ENCODE measurements around the gene PLD4.
"Not testable (repeated sequence)": the region's sequence is repeated elsewhere in the genome, so short reads cannot be mapped to it uniquely, and the experiment has no call there.

The PLD4 gene

DNA sequence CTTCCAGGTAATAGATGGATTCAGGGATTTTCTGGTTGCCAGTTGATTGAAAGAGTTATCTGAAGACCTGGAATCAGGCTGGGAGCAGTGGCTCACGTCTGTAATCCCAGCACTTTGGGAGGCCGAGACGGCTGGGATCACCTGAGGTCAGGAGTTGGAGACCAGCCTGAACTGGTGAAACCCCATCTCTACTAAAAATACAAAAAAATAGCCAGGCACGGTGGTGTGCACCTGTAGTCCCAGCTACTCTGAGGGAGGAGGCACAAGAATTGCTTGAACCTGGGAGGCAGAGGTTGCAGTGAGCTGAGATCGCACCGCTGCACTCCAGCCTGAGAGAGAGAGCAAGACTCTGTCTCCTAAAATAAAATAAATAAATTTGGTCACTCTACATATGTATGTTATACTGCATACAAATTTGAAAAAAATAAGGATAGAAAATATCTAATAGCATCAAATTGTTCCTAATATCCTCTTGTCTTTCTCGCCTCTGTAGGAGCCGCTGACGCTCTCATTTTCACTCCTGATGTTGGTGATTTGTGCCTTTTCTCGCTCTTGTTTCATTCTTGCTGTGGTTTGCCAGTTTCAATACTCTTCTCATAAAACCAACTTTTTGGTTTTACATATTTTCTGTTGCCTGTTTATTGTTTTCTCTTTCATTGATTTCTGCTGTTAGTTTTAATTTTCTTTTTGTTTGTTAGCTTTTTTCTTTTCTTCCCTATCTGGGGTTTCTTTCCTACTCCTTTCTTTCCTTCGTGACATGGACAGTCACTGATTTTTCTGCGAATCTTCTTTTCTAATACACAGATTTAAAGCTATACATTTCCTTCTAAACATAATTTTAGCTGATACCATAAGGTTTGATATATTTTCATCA is 23.8 kb upstream of the PLD4 start:
- no peak for DNase-seq

DNA sequence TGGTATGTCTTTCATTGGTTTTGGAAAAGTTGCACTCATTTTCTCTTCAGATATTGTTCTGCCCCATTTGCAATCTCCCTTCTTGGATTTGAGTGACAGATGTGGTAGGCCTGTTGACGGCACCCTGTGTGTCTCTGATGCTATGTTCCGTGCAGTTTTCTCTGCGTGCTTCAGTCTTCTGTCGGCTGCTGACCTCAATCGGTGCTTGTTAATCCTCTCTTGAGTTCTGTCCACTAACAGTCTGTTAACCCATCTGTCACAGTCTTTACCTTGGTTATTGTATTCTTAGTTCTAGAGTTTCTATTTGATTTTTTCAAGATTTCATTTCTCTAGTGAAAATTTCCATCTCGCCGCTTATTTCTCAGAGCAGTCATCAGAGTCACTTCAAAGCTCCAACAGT is 20.7 kb upstream of the PLD4 start:
- DNase-seq: no peak

DNA sequence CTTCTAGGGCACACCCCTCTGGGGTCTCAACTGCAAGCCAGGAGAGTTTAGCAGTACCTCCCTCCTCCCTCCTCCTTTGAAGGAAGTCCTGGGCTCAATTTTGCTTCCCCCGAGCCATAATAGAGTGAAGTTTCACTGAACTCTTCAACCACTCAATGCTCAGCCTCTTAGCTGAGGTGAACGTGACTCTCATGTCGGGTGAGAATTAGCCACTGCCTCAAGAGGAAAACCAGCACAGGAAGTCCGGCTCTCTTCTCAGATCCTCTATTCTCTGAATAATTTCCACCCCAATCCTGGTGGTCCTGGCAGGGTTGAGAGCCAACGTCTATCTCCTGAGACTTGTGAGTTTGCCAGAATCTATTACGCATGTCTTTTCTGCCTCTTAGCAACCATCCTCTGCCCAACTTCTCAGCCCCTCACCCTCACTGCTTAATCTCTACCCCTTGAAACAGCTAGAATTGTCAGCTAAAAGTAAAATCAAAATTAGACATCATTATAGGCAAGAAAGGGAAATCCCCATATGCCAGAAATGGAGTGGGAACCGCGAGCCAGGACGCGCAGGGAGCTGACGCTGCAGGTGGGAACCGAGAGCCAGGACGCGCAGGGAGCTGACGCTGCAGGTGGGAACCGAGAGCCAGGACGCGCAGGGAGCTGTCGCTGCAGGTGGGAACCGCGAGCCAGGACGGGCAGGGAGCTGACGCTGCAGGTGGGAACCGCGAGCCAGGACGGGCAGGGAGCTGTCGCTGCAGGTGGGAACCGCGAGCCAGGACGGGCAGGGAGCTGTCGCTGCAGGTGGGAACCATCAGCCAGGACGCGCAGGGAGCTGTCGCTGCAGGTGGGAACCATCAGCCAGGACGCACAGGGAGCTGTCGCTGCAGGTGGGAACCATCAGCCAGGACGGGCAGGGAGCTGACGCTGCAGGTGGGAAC is 19.8 kb upstream of the PLD4 start:
- DNase-seq: not testable (repeated sequence)

DNA sequence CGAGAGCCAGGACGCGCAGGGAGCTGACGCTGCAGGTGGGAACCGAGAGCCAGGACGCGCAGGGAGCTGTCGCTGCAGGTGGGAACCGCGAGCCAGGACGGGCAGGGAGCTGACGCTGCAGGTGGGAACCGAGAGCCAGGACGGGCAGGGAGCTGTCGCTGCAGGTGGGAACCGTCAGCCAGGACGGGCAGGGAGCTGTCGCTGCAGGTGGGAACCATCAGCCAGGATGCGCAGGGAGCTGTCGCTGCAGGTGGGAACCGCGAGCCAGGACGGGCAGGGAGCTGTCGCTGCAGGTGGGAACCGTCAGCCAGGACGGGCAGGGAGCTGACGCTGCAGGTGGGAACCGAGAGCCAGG is 19.1 kb upstream of the PLD4 start:
- DNase-seq: not testable (repeated sequence)

DNA sequence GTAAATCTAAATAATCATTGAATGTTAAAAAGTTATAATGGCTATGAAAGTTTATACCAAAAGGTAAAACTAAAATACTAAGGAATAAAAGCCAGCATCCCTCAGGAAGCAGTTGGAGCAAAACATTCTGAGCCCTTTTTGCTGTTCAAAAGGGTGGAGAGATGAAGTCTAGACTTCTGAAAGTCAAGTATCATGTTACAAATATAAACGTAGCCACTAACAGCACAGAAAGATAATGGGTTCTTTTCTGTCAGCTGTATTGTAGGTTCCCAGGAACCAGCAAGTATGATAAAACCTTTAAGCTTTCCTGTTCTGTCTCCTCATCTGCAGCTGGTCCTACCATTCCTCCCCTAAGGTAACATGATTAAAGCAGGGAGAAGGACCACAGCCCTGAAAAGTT is 16.4 kb upstream of the PLD4 start:
- DNase-seq: no peak

DNA sequence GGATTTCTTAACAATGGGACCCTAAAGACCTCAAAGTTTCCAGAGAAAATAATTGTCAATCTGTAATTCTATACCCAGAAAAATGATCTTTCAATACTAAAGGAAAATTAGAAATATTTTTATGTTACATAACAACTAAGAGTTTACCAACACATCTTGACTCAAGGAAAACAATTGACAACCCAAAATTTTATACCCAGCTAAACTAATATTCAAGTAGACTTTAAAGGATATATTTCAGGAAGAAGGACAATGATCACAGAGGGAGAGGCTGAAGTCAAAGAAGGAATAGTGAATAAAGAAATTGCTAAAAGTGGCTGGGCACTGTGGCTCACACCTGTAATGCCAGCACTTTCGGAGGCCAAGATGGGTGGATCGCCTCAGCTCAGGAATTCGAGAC is 12.6 kb upstream of the PLD4 start:
- DNase-seq: no peak

DNA sequence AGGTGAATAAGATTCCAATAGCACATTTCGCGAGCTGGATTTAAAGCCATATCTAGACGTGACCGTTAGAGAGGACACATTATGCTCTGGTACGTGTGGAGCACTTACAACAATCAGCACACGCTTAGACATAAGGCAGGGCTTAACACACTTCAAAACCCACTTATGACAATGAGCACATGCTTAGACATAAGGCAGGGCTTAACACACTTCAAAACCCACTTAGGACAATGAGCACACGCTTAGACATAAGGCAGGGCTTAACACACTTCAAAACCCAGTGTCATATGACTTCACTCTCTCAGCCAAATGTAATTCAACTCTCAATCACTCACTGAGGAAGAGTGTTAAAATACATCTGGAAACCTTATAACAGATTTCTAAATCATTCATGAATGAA is 11.2 kb upstream of the PLD4 start:
- DNase-seq: no peak

DNA sequence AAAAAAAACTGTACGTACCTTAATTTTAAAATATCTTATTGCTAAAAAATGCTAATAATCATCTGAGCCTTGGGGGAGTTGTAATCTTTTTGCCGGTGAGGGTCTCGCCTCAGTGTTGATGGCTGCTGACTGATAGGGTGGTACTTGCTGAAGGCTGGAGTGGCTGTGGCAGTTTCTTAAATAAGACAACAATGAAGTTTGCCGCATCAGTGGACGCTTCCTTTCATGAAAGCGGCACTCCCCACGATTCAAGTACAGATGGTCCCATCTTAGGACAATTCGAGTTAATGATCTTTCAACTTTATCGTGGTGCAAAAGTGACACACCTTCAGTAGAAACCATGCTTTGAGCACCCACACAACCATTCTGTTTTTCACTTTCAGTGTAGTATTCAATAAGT is 7.6 kb upstream of the PLD4 start:
- no peak for DNase-seq

DNA sequence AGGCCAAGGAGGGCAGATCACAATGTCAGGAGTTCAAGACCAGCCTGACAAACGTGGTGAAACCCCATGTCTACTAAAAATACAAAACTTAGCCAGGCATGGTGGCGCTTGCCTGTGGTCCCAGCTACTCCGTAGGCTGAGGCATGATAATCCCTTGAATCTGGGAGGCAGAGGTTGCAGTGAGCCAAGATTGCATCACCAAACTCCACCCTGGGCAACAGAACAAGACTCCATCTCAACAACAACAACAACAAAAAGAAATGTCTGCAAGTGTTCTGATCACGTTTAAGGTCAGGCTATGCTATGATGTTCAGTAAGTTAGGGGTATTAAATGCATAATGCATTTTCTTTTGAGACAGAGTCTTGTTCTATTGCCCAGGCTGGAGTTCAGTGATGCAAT is 6.7 kb upstream of the PLD4 start:
- DNase-seq: no peak

DNA sequence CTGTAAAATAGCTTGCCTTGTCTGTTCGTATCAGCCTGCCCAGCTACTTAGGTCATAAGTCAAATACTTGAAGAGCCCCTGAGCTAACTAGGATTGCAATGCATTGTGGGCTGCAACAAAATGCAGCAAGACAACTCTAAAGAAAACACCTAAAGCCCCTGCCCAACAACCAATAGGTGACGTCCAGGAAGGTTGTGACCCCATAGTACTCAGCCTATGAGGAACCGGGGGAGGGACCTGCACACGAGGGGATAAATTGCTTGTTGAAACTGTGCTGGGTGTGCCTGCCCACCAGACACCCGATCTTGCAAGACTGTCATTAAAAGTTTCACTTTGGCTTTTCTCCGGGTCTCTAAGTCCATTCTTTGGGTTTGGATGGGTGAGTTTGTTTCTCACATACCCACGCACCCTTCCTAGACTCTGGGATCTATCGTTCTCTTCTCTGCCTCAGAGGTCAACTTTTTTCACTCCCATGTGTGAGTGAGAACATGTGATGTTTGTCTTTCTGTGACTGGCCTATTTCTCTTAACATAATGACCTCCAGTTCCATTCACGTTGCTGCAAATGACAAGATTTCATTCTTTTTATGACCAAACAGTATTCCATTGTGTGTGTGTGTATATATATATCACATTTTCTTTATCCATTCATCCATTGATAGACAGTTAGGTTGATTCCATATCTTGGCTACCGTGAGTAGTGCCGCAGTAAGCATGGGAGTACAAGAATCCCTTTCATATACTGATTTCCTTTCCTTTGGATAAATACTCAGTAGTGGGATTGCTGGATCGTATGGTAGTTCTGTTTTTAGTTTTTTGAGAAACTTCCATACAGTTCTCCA is 5.3 kb upstream of the PLD4 start:
- DNase-seq: not testable (repeated sequence)

DNA sequence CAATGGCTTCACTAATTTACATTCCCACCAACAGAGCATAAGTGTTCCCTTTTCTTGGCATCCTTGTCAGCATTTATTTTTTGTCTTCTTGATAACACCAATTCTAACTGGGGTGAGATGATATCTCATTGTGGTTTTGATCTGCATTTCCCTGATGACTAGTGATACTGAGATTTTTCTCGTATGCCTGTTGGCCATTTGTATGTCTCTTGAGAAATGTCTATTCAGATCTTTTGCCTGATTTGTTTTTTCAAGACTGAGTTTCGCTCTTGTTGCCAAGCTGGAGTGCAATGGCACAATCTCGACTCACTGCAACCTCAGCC is 4.7 kb upstream of the PLD4 start:
- no peak for DNase-seq

DNA sequence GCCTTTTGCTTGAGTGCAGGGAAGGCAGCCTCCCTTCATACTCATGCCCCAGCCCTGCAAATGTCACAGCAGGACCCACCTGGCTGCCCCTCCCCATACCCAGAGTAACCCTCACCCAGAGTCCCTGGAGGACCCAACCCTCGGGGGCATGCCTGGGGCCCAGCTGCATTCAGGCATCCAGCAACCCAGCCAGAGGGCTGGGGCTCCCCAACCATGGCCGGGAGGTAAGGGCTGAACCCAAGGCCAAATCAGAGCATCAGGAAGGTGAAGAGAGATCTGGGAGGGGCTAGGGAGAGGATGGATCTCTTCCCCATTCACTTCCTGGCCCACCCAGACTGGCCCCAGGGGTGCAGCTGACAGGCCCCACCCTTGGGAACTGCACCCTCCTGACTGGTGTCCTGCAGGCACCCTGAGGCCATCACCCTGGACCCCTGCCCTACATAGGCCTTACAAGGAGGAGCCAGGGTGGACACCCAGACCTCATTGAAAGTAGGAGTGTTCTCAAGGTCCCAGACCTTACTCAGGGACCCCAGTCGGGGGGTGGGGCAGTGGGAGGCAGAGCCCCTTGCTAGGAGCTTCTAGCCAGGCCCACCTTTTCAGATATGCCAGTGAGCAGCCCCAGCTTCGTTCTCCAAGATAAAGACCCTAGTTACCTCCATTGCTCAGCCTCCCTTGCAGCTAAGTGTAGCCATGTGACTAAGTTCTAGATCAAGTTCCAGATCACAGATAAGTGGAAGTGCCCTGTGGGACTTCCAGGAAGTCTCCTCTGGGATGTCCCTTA is 849 bp upstream of the PLD4 start:
- no peak for DNase-seq

DNA sequence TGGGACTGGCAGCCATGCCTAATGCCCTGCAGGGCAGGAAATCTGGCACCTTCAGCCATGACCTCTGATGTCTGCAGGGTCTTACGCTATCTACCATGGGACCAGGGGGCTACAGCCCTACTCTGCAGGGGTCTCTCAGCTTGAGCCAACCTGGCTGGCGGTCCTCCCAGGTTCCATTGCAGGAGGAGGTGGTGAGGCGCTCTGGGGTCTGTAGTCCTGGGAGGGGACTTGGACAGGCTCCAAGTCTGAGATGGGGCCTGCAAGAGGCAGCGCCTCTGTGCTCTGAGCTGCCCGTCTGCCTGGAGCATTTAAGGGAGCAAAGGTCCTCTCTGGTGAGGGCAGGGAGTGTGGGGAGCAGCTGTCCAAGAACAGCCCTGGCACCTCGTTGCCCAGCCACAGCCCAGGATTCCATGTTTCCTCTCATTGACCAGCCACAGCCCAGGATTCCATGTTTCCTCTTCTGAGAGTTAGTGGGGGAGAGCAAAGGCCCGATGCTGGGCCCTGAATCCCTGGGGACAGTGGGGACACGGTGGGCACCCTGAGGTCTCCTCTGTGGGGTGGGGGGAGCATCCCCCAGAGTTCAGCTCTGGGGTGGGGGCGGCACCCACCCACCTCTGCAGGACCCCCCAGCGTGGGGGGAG is 655 bp downstream of the PLD4 start:
- DNase-seq: no peak

DNA sequence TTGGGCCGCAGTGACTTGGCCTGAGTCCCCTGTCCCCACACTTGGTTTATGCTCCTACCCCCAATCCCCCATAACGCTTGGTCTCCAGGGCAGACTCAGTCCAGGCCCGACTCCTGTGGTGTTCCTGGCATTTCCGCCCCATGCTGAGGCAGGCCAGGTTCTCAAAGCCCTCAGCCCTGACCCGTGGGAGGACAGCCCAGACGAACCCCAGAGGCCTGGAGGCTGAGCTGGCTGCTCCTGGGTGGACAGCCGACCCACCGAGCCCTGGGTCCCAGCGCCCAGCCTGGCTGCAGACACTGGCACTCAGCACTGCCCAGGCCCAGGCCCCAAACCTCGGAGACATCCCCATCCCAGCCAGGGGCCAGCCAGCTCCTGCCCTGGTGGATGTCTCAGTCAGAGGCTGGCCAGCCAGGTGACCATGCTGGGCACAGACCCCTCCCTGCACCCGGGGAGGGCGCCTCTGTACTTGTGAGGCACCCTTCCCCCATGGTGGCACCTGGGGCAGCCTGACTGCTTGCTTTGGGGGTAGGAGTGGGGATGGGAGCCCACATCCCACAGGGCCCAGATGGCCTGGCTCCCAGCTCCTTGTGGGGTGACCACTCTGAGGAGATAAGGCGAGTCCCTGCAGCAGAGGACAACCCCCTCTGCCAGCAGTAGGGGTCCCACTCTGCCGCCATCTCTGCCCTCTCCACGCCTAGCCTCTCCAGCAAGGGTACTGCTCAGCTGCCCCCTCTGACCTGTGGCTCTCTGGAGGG is 1.4 kb downstream of the PLD4 start:
- no peak for DNase-seq

DNA sequence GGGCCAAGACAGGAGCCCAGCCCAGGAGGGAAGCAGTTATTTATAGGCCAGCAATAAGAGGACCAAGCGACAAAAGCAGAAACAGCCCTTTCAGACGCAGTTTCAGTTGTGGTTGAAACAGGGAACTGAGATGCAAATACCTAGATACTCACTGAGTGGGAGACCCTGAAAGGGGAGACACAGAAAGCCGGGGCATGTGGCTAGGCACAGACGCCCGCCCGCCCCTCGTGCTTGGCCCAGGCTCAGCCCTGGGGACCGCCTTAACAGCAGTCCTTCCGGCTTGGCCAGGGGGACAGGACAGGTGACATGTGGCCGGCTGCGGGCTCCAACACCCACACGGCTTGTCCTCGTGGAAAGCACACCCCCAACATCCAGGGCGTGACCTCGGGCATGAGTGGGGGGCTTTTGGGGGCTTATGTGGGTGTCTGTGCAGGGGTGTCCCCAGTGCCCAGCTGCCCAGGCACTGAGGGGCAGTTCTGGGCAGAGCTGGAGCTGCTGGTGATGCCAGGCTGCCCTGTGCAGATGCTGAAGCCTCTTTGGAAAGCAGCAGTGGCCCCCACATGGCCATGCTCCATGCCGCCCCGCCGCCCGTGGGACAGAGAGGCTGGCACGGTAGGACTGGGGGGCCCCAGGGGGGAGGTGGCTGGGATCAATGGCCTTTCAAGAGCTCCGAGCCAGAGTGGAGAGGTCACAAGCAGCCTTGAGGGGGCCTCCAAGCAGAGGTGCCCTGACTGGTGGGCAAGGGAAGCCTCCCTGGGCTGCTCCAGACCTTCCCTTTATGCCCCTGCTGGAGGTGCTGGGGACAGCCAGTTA is 2.1 kb downstream of the PLD4 start:
- DNase-seq: no peak

DNA sequence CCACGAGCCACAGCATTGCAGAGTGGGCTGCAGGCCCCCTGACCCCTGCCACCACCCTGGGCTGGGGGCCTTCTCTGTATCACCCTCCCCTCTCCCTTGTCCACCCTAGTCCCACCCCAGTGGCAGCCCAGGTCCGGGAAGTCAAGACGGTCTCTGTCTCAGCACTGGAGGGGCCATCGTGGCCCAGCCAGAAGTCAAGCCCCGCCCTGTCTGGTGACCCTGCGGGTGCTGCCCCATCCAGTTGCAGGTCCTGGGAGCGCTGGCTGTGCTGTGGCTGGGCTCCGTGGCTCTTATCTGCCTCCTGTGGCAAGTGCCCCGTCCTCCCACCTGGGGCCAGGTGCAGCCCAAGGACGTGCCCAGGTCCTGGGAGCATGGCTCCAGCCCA is 2.7 kb downstream of the PLD4 start:
- DNase-seq: no peak

DNA sequence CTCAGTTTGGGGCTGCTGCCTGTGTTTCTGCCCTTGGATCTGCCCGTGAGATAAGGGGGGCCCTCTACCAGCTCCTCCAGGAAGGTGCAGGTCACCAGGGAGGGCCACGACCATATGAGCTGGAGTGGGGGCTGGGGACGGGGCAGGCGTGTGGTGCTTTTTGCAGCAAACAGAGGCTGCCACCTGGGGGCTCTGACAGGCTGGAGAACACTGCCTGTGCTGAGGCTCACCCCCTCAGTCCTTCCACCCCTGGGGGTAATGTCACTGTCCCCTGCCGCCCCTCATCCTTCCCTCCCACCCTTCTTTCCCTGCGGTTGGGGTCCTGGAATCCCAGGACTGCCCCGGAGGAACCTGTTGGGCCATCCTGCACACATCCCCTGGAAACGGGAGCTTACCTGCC is 3.2 kb downstream of the PLD4 start:
- DNase-seq: no peak

DNA sequence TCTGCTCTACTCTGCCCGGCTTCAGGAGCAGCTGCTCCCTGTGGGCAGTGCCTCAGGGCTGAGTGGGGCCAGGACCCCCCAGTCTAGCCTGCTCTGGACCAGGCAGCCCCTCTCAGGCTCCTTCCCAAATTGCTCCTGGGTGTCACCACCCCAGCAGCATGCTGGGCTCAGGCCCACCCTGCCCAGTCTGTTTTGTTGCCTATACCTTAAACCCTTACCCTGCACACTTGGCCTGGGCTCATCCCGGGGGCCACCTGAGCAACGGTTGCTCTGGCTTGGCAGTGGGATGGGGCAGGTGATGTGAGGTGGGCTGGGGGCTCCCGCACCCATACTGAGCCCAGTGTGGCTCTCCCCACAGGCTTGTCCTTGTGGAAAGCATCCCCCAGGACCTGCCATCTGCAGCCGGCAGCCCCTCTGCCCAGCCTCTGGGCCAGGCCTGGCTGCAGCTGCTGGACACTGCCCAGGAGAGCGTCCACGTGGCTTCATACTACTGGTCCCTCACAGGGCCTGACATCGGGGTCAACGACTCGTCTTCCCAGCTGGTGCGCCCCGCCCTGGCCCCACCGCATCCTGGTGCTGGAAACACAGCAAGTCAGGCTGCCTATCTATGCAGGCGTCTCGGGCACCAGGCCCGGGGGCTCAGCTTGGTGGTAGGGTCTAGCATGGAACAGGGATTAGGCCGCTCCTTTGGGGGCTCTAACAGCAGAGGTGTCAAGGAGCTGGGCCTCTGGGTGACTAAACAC is 3.9 kb downstream of the PLD4 start:
- no peak for DNase-seq

Data from NCI-H1105 (cell line).